SK-N-MC (cell line): ENCODE measurements around the gene UBA3.

Experiments used
- DNase-seq: peaks from one replicate; pipeline ENCODE4 v3.0.0-alpha.2; 2011; ENCODE audit warnings: low read depth, low spot score
- H3K27ac ChIP-seq: fragments of 200-600 bp; sonication (generic); 2 replicates; pipeline ENCODE4 v1.5.1; 2016; ENCODE audit warnings: mixed run types
- H3K36me3 ChIP-seq: fragments of 200-600 bp; sonication (generic); 2 replicates; pipeline ENCODE4 v1.6.1; 2017; ENCODE audit warnings: antibody characterized with exemption, low read length, mixed read lengths; ENCODE audit not compliant: insufficient read depth
- H3K4me3 ChIP-seq: fragments of 200-600 bp; sonication (generic); 2 replicates; pipeline ENCODE4 v1.5.1; 2016
- H3K9ac ChIP-seq: fragments of 200-600 bp; sonication (generic); 2 replicates; pipeline ENCODE4 v1.8.0; 2017; ENCODE audit warnings: mixed run types, mixed read lengths; ENCODE audit not compliant: insufficient read length
- H3K9me3 ChIP-seq: fragments of 200-600 bp; sonication (generic); 2 replicates; pipeline ENCODE4 v1.6.1; 2017; ENCODE audit warnings: low read depth, mild to moderate bottlenecking, antibody characterized with exemption, low read length, moderate library complexity, mixed read lengths
- EZH2 ChIP-seq: fragments of 200-600 bp; sonication (generic); IDR thresholded peaks from one replicate; pipeline ENCODE4 v1.6.1; 2017; ENCODE audit warnings: antibody characterized with exemption
- FOXP2 ChIP-seq: optimal IDR thresholded peaks from 2 replicates; pipeline ENCODE3; 2011; ENCODE audit warnings: mild to moderate bottlenecking, moderate library complexity; ENCODE audit not compliant: insufficient read depth; ENCODE audit errors: extremely low read length, control extremely low read depth
- POLR2AphosphoS5 ChIP-seq: IDR thresholded peaks from 2 replicates; pipeline ENCODE4 v1.6.1; 2012; ENCODE audit warnings: mild to moderate bottlenecking, low read depth, low read length, borderline replicate concordance

UBA3 gene

DNA sequence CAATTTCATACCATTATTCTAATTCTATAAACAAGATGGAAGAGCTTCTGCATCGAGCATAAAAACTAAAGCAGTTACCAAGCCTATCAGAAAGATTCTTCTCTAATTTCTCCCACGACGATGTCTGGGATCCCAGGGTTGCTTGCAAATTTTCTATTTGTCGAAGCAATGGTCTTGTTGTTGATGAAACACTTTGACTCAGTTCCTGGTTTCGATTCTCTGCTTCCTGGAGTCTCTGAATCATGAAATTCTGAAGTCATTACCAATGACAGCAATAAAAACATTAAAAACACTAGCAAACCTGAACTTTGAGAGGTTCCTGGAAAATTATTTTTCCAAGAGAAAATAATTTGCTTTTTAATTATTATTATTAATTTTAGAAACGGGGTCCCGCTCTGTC lies 46.7 kb downstream of the UBA3 start:
- Histone ChIP-seq H3K27ac (no peak overlapping the region), H3K9me3 (no peaks in the 10 kb centered on the region), H3K4me3 (no peak overlapping the region), H3K36me3 (peaks cover 19% of the 10 kb centered on the region; the same call in 1 of the 2 replicates), H3K9ac (no peak overlapping the region)
- DNase-seq: no peak
- TF ChIP-seq POLR2AphosphoS5 (no peak), FOXP2 (no peak), EZH2 (no peak)

DNA sequence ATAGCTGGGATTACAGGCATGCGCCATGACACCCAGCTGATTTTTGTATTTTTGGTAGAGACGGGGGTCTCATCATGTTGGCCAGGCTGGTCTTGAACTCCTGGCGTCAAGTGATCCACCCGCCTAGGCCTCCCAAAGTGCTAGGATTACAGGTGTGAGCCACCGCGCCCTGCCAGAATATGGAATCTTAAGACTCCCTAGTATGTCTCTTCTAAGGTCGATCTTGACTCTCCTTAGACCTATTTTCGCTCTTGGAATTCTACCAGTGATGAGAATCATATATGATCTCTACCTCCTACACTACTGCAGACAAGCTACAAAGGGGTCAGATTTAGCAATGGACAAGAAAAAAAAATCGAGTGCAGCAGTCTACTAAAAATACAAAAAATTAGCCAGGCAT lies 47.4 kb downstream of the UBA3 start:
- Histone ChIP-seq H3K36me3 (peaks cover 14% of the 10 kb centered on the region; the same call in 1 of the 2 replicates), H3K9me3 (no peaks in the 10 kb centered on the region), H3K27ac (no peak overlapping the region), H3K9ac (no peak overlapping the region), H3K4me3 (no peak overlapping the region)
- no peak for DNase-seq
- TF ChIP-seq FOXP2 (no peak), EZH2 (no peak), POLR2AphosphoS5 (no peak)

DNA sequence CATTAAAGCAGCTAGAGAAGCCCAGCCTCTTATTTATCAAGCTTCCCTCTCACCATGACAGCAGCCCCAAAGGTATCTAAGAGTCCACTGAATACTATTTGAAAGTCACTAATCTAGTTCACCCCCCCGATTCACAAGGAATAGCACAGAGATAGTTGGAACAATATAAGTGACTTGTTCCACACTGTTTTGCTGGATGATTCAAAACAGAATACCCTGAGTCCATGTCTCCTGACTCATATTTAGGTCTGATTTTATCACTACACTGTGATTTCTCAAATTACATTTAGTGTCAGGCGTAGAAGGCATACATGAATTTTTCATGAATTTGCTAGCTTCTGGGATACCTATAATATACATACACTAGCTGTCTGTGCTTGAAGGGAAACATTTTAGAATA lies 48.0 kb downstream of the UBA3 start:
- no peak overlapping the region for H3K9ac ChIP-seq
- no peaks in the 10 kb centered on the region for H3K9me3 ChIP-seq
- peaks cover 14% of the 10 kb centered on the region; the same call in 1 of the 2 replicates for H3K36me3 ChIP-seq
- TF ChIP-seq FOXP2 (no peak), EZH2 (no peak), POLR2AphosphoS5 (no peak)
- no peak overlapping the region for H3K4me3 ChIP-seq
- no peak for DNase-seq
- no peak overlapping the region for H3K27ac ChIP-seq

DNA sequence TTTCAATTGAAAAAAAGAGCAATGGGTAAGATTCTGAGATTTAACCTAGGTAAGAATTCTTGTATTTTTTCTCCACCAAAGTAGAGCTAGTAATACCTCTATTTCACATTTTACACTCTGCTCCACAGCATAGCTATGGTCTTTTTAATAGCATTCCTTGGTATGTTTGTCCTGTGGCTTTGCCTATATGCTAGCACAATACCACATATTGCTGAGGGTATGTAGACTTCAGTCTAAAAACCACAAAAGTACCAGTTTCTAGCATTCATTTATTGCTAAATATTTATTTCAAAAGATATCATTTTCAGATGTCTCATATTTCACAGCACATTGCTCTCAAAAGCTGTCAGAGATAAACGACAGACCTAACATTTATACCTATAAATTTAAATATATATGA lies 48.5 kb downstream of the UBA3 start:
- Histone ChIP-seq H3K9me3 (no peaks in the 10 kb centered on the region), H3K4me3 (no peak overlapping the region), H3K9ac (no peak overlapping the region), H3K27ac (no peak overlapping the region), H3K36me3 (peaks cover 14% of the 10 kb centered on the region; the same call in 1 of the 2 replicates)
- TF ChIP-seq EZH2 (no peak), POLR2AphosphoS5 (no peak), FOXP2 (no peak)
- no peak for DNase-seq

DNA sequence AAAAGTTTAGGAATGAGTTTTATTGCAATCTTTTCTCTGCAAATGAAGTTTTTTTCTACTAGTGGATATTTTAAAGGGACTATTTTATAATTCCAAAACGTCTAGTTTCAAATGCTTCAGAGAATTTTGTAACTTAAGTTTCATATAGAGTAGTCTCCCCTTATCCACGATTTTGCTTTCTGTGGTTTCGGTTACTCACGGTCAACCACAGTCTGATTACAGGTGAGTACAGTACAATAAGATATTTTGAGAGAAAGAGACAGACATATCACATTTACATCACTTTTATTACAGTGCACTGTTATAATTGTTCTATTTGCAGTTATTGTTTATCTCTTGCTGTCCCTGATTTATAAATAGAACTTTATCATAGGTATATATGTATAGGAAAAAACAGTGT lies 59.3 kb downstream of the UBA3 start:
- Histone ChIP-seq H3K36me3 (no peaks in the 10 kb centered on the region; the same call in 1 of the 2 replicates), H3K27ac (no peak overlapping the region), H3K9me3 (no peaks in the 10 kb centered on the region), H3K4me3 (no peak overlapping the region), H3K9ac (no peak overlapping the region)
- no peak for DNase-seq
- TF ChIP-seq POLR2AphosphoS5: no peak
- no peak for TF ChIP-seq FOXP2
- no peak for TF ChIP-seq EZH2

DNA sequence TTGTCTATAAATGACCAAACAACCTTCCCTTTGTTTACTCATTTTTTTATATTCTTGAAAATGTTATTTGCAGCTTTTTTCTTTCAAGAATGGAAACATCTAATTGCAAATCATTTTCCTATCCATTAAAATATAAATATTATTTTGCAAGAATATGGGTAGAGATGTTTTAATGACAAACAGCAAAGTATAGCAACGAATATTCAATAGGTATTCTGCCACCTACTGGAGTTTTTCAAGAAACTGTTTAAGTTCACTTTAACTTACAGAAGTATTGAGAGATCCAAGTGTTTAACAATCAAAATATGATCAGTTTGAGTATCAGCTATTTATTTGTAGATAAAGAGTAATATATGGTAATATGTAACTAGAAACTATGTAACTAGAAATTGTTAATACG lies 59.7 kb downstream of the UBA3 start:
- no peak for TF ChIP-seq FOXP2
- TF ChIP-seq EZH2: no peak
- no peak for TF ChIP-seq POLR2AphosphoS5
- no peak for DNase-seq
- no peaks in the 10 kb centered on the region for H3K9me3 ChIP-seq
- no peak overlapping the region for H3K27ac ChIP-seq
- no peaks in the 10 kb centered on the region; the same call in 1 of the 2 replicates for H3K36me3 ChIP-seq
- H3K4me3 ChIP-seq: no peak overlapping the region
- no peak overlapping the region for H3K9ac ChIP-seq

DNA sequence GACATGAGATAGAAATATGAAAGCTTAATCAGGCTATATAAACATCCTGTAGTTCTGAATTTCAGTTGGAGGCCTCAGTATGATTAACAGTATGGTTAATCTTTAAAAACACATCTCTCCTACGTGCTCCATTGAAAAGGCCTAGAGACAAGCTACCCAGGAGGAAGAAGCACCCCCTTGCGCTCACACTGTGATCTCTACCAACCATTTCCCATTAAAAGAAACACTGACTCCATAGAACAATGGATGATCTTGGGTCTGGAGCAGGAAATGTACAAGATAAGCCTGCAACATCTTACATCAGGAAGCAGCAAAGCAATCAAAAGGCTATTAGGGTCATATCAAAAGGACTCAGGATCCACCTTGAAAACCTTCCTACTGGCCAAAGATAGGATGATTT lies 63.3 kb downstream of the UBA3 start:
- no peak for TF ChIP-seq POLR2AphosphoS5
- TF ChIP-seq FOXP2: no peak
- no peak for TF ChIP-seq EZH2
- Histone ChIP-seq H3K27ac (no peak overlapping the region), H3K9me3 (no peaks in the 10 kb centered on the region), H3K4me3 (no peak overlapping the region), H3K36me3 (no peaks in the 10 kb centered on the region), H3K9ac (no peak overlapping the region)
- DNase-seq: no peak

DNA sequence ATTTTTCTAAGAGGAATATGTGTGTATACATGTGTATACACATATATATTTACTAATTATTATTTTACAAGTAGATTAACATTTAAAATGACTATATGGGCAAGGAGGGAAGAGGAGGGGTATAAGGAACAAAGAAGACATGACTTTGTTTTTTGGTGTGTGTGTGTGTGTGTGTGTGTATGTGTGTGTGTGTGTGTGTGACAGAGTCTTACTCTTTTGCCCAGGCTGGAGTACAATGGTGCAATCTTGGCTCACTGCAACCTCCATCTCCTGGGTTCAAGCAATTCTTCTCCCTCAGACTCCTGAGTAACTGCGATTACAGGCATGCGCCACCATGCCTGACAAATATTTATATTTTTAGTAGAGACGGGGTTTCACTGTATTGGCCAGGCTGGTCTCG lies 64.1 kb downstream of the UBA3 start:
- H3K27ac ChIP-seq: no peak overlapping the region
- H3K9me3 ChIP-seq: no peaks in the 10 kb centered on the region
- no peak overlapping the region for H3K9ac ChIP-seq
- TF ChIP-seq FOXP2 (no peak), EZH2 (no peak), POLR2AphosphoS5 (no peak)
- no peak overlapping the region for H3K4me3 ChIP-seq
- DNase-seq: no peak
- H3K36me3 ChIP-seq: no peaks in the 10 kb centered on the region

DNA sequence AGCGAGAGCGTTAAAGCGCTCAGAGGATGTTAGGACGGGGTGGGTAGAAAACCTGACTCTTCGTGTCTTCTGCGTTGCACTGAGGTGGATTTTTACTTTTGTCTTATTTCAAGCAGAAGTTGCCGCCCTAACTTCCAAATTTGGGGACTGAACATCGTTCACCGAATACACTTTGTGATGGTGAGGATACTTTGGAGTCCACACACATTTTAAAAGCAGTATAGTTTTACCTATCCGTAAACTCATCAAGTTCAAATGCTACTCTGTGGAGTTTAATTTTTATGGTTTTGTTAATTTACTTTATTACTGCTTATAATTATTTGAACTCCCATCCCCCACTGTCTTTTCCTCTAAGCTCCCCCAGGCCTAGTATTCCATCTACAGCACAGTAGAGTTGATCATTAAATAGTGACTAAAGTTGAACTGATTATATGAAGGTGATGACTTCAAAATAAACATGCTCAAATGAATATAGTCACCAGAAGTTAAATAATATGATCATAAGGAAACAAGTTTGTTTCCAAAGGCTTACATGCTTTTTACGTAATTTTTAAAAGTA lies 66.1 kb downstream of the UBA3 start:
- no peak for TF ChIP-seq EZH2
- no peak for DNase-seq
- Histone ChIP-seq H3K27ac (no peak overlapping the region), H3K9me3 (no peaks in the 10 kb centered on the region), H3K4me3 (peak overlapping the region; percentile 65), H3K9ac (peak overlapping the region; percentile 45), H3K36me3 (no peaks in the 10 kb centered on the region)
